Ovary (tissue), 9 donors: ENCODE measurements around the gene SPRN. TPM values are rescaled to one million over a fixed set of nuclear protein-coding genes. Genes with fewer than 3 reads are reported as not detected.

Experiments
- DNase-seq, 5 donors: peaks; one replicate each; pipeline ENCODE4 v3.0.0-alpha.2; 2019 to 2020
- H3K27ac ChIP-seq, 2 donors: fragments of 200-600 bp; one replicate each; pipeline versions ENCODE4 v1.5.1 to v1.8.0; 2019 to 2022
- H3K27me3 ChIP-seq: fragments of 200-600 bp; one replicate; pipeline ENCODE4 v1.8.0; 2022
- H3K36me3 ChIP-seq: fragments of 200-600 bp; sonication (generic); one replicate; pipeline ENCODE4 v1.5.1; 2019
- H3K4me1 ChIP-seq: one replicate; pipeline ENCODE4 v1.8.1; 2013; ENCODE audit warnings: mild to moderate bottlenecking, moderate library complexity; ENCODE audit not compliant: insufficient read depth
- H3K4me3 ChIP-seq: fragments of 200-600 bp; sonication (generic); one replicate; pipeline ENCODE4 v1.5.1; 2017
- H3K9me3 ChIP-seq, 2 donors: fragments of 200-600 bp in 1 of 2; sonication (generic) in 1 of 2; one replicate each; pipeline versions ENCODE4 v1.5.1 to v1.8.1; 2013 to 2019; ENCODE audit warnings: mild to moderate bottlenecking in 1 of 2, moderate library complexity in 1 of 2
- CTCF ChIP-seq, 3 donors: fragments of 450-650 bp in 2 of 3; fragments of 200-600 bp in 1 of 3; IDR thresholded peaks; one replicate each; pipeline versions ENCODE4 v1.5.1 to v1.8.0; 2016 to 2022; ENCODE audit warnings: antibody characterized with exemption in 3 of 3, mild to moderate bottlenecking in 1 of 3
- EP300 ChIP-seq: sonication (generic); formaldehyde crosslinking; IDR thresholded peaks from one replicate; pipeline ENCODE4 v1.6.1; 2017; ENCODE audit warnings: antibody characterized with exemption
- POLR2A ChIP-seq: fragments of 450-650 bp; IDR thresholded peaks from one replicate; pipeline ENCODE4 v1.6.1; 2017; ENCODE audit warnings: antibody characterized with exemption, mild to moderate bottlenecking, moderate library complexity
- WGBS, 3 donors: extraction: QIAGEN DNeasy Blood & Tissue Kit in 1 of 3; methylation state at CpG; one replicate each; pipeline versions ENCODE4 v1.1.5 to v1.1.7; 2013 to 2017; 5-methylcytosine and 5-hydroxymethylcytosine counted together
- intact Hi-C, 4 donors: fragments of 100-400 bp; cut with DNase I; formaldehyde crosslinking; loops; one replicate each; pipeline versions ENCODE4 v1.11.0 to v1.15.1; 2022 to 2023
- polyA plus RNA-seq, 2 donors: library from polyadenylated mRNA; stranded (reverse); fragments of 200-250 nt in 1 of 2; fragments of 350-450 nt in 1 of 2; fragmentation: Illumina TruSeq in 1 of 2; extraction: RNeasy Lipid Tissue Mini Kit (QIAGEN cat#74804) in 1 of 2; gene quantifications; one replicate each; pipeline ENCODE4 v1.2.3, GENCODE V29; 2013 to 2014
- total RNA-seq, 7 donors: library from RNA; depleted of rRNA in 2 of 7; stranded (reverse); fragments of >200 nt in 2 of 7; fragmentation: NEBNext Ultra II Directional in 3 of 7; extraction: Animal tissue kit (Norgen Biotek cat#: 25700) in 3 of 7; gene quantifications; one replicate each; pipeline versions ENCODE4 v1.1.0 to v1.2.4, GENCODE V29; 2016 to 2023
- donor health status: DM: no; HTN: no; CAD: no; lungs with moderate emphysema.
- donor health status: DM: no; HTN: no; CAD: no.
- donor health status: Bipolar disorder and iron deficiency.
- donor health status: DM: yes; HTN: yes; CAD: no.
- donor health status: DM: no; HTN: no; CAD: no.
- donor health status: DM: yes; HTN: yes; CAD: no.

The SPRN gene
- total and polyA plus RNA-seq, 9 donors, result 0.05 to 0.20 (median 0.11) TPM; not detected in 4

GRCh38 chr10:133403784-133404183 is 20.6 kb downstream of the SPRN start:
- WGBS, 3 donors, result 95 to 97% (median 96%) methylated on average over 5 of the region's 5 CpGs
- no peak for DNase-seq
- no peak overlapping the region for H3K27ac ChIP-seq
- no peaks in the 10 kb centered on the region for H3K27me3 ChIP-seq
- no peak overlapping the region for H3K4me3 ChIP-seq
- H3K9me3 ChIP-seq, result no peaks in the 10 kb centered on the region
- intact Hi-C loops, result no loop called here
- no peak for TF ChIP-seq EP300
- no peak for TF ChIP-seq CTCF (IDR thresholded peaks at IDR 0.05)
- no peak for TF ChIP-seq POLR2A
- no peaks in the 10 kb centered on the region for H3K4me1 ChIP-seq
- H3K36me3 ChIP-seq, result no peaks in the 10 kb centered on the region

- Histone ChIP-seq H3K9me3 (no peaks in the 10 kb centered on the region), H3K27me3 (no peaks in the 10 kb centered on the region), H3K36me3 (no peaks in the 10 kb centered on the region), H3K4me3 (no peak overlapping the region), H3K27ac (no peak overlapping the region), H3K4me1 (no peaks in the 10 kb centered on the region)
- no peak for TF ChIP-seq POLR2A
- TF ChIP-seq CTCF (IDR thresholded peaks at IDR 0.05), result no peak
- TF ChIP-seq EP300, result no peak
- DNase-seq, result peak in 1 of 5 donors; percentile 6
- intact Hi-C loops, result no loop called here
- WGBS, 3 donors, result 84 to 88% (median 87%) methylated on average over 16 of the region's 16 CpGs
These were observed 21.1 kb downstream of the SPRN start for GRCh38 chr10:133403359-133403758.

GRCh38 chr10:133401981-133402725 is 22.3 kb downstream of the SPRN start:
- intact Hi-C loops, result no loop called here
- Histone ChIP-seq H3K36me3 (no peaks in the 10 kb centered on the region), H3K27me3 (no peaks in the 10 kb centered on the region)

GRCh38 chr10:133401500-133401899 is 22.9 kb downstream of the SPRN start:
- Histone ChIP-seq H3K4me3 (no peak overlapping the region), H3K4me1 (no peaks in the 10 kb centered on the region), H3K9me3 (no peaks in the 10 kb centered on the region), H3K27me3 (no peaks in the 10 kb centered on the region), H3K27ac (no peak overlapping the region), H3K36me3 (no peaks in the 10 kb centered on the region)
- peak in 1 of 5 donors; percentile 12 for DNase-seq
- intact Hi-C loops, result no loop called here
- TF ChIP-seq POLR2A (no peak), CTCF (IDR thresholded peaks at IDR 0.05) (no peak), EP300 (no peak)
- 92 to 97% (median 94%) methylated on average over 12 of the region's 12 CpGs for WGBS, 3 donors

More at GRCh38 chr10:133401981-133402725, 22.3 kb downstream of the SPRN start:
- Histone ChIP-seq H3K27ac (no peak overlapping the region), H3K4me1 (no peaks in the 10 kb centered on the region), H3K9me3 (no peaks in the 10 kb centered on the region), H3K4me3 (no peak overlapping the region)
- TF ChIP-seq CTCF (IDR thresholded peaks at IDR 0.05) (no peak), EP300 (no peak), POLR2A (no peak)
- 95 to 98% (median 96%) methylated on average over 20 to 21 of the region's 21 CpGs for WGBS, 3 donors
- peak in 1 of 5 donors; percentile 10 for DNase-seq
